Measurements from ENCODE around the gene STUM.

STUM gene

DNA sequence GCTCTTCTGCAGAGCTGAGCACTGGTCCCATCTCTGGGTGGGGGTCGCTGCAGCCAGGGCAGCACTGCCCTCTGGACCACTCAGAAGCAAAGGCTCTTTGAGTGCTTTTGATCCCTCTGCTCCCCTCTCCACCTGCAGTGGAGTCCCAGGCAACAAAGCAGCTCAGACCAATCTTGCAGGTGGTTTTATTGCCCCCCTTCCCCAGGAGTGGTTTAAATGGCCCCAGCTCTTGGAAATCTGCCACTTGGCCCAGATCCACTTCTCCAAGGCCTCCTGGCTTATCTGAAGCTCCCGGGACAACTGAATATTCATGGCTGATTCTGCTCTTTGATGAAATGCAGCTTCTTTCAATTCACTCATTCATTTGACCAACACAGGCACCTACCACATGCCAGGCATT is 2.7 kb downstream of the STUM start:
- H3K4me3 ChIP-seq (ENCODE audit: low read length) = no peak overlapping the region
- no peak for DNase-seq (ENCODE audit: low read depth)
- TF ChIP-seq, protein P1, sequence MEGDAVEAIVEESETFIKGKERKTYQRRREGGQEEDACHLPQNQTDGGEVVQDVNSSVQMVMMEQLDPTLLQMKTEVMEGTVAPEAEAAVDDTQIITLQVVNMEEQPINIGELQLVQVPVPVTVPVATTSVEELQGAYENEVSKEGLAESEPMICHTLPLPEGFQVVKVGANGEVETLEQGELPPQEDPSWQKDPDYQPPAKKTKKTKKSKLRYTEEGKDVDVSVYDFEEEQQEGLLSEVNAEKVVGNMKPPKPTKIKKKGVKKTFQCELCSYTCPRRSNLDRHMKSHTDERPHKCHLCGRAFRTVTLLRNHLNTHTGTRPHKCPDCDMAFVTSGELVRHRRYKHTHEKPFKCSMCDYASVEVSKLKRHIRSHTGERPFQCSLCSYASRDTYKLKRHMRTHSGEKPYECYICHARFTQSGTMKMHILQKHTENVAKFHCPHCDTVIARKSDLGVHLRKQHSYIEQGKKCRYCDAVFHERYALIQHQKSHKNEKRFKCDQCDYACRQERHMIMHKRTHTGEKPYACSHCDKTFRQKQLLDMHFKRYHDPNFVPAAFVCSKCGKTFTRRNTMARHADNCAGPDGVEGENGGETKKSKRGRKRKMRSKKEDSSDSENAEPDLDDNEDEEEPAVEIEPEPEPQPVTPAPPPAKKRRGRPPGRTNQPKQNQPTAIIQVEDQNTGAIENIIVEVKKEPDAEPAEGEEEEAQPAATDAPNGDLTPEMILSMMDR (conservative IDR thresholded peaks at IDR 0.05; ENCODE audit: low read depth, low read length) = no peak

DNA sequence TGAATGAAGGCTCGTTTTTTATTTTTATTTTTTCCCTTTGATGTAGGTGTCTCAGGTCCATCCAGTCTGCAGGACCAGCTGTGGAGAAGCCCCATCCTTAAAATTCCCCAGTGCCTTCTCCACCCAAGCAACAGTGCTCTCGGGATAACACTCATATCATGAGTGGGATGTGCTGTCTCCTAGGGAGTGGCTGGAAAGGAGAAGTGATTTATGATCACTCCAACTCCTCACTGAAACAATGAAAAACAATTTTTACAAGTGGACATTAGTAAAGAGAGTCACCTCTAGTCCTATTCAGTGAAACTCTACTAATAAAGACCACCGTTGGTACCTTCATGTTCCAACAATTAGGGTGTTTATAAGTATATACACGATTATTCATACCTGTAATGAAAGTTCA is 3.5 kb downstream of the STUM start:
- no peak overlapping the region for H3K4me3 ChIP-seq (ENCODE audit: low read length)
- DNase-seq (ENCODE audit: low read depth) = no peak
- TF ChIP-seq, protein P1 (conservative IDR thresholded peaks at IDR 0.05; ENCODE audit: low read depth, low read length) = no peak

DNA sequence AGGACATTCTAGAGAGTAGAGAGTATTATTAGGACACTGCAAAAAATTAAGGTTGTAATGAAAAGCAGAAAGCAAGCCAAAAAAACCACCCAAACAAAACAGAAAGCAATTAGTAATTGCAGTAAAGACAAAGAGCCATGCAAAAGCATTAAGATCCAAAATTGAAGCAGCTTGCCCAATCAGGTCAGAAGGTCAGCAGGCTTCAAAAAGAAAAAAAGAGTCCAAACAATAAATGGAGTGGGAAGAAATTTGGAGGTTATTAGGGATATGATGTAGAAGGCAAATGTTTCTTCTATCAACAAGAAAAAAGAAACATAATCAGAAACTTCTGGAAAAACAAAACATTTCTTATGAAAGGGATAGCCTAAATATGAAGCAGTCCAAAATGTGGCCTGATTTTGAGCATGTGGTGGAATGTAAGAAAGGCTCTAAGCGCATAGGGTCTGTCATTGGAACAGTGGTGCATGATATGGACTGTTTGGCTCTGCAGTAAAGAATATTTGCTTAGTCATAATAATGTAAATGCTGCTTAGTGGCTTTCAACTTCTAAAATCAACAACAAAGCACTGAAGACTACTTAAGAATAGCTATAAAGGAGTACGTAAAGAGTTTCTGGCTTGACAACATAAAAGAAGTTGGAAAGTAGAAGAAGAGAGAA is 4.8 kb downstream of the STUM start:
- TF ChIP-seq, protein P1 (conservative IDR thresholded peaks at IDR 0.05; ENCODE audit: low read depth, low read length) = no peak
- no peak for DNase-seq (ENCODE audit: low read depth)
- no peak overlapping the region for H3K4me3 ChIP-seq (ENCODE audit: low read length)

DNA sequence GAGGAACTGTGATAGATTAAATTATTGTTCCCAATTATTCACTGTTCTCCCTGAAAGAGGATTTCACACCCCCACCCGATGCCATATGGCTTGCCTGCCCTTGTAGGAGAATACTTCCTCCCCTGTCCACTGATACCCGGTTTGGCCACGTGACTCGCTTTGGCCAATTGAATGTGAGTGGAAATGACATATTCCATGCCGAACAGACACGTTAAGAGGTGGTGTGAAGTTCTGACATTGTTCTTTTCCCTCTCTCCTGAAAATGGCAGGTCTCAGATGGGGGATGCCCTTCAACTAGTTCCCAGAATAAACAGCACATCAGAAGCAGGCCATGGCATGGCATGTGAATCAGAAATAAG is 5.3 kb downstream of the STUM start:
- TF ChIP-seq, protein P1 (conservative IDR thresholded peaks at IDR 0.05; ENCODE audit: low read depth, low read length) = no peak
- no peak overlapping the region for H3K4me3 ChIP-seq (ENCODE audit: low read length)
- DNase-seq (ENCODE audit: low read depth) = no peak

DNA sequence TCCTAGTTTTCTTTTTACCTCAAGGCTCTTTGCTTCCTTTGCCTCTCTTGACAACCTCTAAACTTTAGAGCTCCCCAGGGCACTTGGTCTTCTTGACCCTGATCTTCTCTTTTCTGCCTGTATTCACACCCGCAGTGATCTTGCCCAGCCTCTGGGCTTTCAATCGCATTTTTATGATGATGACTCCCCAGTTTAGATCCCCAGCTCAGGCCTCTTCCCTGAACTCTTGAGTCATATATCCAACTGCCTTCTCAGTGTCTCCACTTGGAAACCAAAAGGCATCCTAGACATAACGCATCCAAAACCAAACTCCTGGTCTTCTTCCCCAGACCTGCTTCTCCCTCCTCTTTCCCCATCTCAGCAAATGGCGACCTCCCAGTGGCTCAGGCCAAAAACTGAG is 6.5 kb downstream of the STUM start:
- no peak for DNase-seq (ENCODE audit: low read depth)
- no peak overlapping the region for H3K4me3 ChIP-seq (ENCODE audit: low read length)
- TF ChIP-seq, protein P1 (conservative IDR thresholded peaks at IDR 0.05; ENCODE audit: low read depth, low read length) = no peak

DNA sequence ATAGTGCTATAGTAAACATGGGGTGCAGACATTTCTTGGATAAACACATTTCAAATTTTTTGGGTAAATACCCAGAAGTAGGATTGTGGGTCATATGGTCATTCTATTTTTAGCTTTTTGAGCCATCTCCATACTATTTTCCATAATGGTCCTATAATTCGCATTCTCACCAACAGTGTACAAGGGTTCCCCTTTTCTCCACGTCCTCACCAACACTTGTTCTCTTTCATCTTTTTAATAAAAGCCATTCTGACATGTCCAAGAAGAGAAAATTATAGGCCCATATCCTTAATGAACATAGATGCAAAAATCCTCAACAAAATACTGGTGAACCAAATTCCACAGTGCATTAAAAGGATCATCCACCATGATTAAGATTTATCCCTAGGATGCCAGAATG is 8.9 kb downstream of the STUM start:
- TF ChIP-seq, protein P1 (conservative IDR thresholded peaks at IDR 0.05; ENCODE audit: low read depth, low read length) = no peak
- no peak for DNase-seq (ENCODE audit: low read depth)
- no peak overlapping the region for H3K4me3 ChIP-seq (ENCODE audit: low read length)

DNA sequence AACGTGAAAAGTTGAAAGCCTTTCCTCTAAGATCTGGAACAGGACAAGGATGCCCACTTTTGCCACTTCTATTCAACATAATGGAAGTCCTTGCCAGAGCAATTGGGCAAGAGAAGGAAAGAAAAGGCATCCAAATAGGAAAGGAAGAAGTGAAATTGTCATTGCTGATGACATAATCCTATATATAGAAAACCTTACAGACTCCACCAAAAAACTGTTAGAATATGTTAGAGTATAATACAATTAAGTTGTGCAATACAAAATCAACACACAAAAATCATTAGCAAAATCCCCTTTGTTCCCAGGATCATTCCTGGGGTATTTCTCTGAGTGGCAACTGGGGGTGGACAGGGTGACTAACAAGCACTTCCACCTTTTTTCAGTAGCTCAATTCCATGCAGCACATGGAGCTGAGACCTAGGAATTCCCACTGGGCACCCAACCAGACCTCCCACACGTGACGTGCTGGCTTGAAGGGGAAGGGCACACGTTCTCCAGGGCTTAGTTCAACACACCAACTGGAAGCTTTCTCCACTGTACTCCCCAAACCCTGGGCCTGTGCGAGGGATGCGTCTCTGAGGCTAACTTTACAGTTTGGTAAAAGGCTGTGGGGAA is 9.6 kb downstream of the STUM start:
- no peak overlapping the region for H3K4me3 ChIP-seq (ENCODE audit: low read length)
- TF ChIP-seq, protein P1 (conservative IDR thresholded peaks at IDR 0.05; ENCODE audit: low read depth, low read length) = no peak
- DNase-seq (ENCODE audit: low read depth) = no peak
